A549 (cell line): ENCODE results near the gene MYLK. TPM values are rescaled to one million over a fixed set of nuclear protein-coding genes. Genes with fewer than 3 reads are reported as not detected.
A peak's percentile ranks its signal among the peaks of the same experiment; 100 is the strongest.

Experiments
- ATAC-seq, 2 experiments: fragments of 200-7000 bp in 1 of 2; fragments of >200 bp in 1 of 2; cut with Nextera tagmentation in 1 of 2; cut with Tn5 transposase in 1 of 2; 3 replicates each; pipeline versions ENCODE4 v1.8.0 to v1.9.1; 2018 to 2020; ENCODE audit warnings: mild to moderate bottlenecking in 1 of 2, moderate library complexity in 1 of 2
- CTCF ChIA-PET: fragments of 300-600 bp; sonication (Branson Sonifier 250); formaldehyde crosslinking; extraction: SDS; loops from one replicate; lab custom pipeline; 2021; ENCODE audit warnings: antibody characterized with exemption, inconsistent platforms; lab: Yijun Ruan, JAX
- POLR2A ChIA-PET: fragments of 350-600 bp; formaldehyde crosslinking; extraction: SDS; loops from one replicate; lab custom pipeline; 2021; ENCODE audit warnings: antibody characterized with exemption, inconsistent platforms; lab: Yijun Ruan, JAX
- DNase-seq, 2 experiments: peaks; one replicate each; pipeline versions ENCODE4 v3.0.0 to v3.0.0-alpha.2; 2011 to 2016; ENCODE audit warnings: low read depth in 1 of 2, low spot score in 1 of 2
- FAIRE-seq: peaks from 2 replicates; lab custom pipeline; 2011; peaks lifted over from hg19 to GRCh38; lab: Jason Lieb, UNC
- H3K27ac ChIP-seq, 2 experiments: fragments of >200 bp; sonication (Bioruptor Twin); formaldehyde crosslinking; 3 replicates each; pipeline ENCODE4 v1.5.1; 2016 to 2017
- H3K4me1 ChIP-seq: fragments of >200 bp; sonication (Bioruptor Twin); formaldehyde crosslinking; 3 replicates; pipeline ENCODE4 v1.6.1; 2016
- H3K4me2 ChIP-seq: fragments of >200 bp; sonication (Bioruptor Twin); formaldehyde crosslinking; 3 replicates; pipeline ENCODE4 v1.6.1; 2016
- H3K4me3 ChIP-seq: fragments of >200 bp; sonication (Bioruptor Twin); formaldehyde crosslinking; 3 replicates; pipeline ENCODE4 v1.5.1; 2016
- H3K9me3 ChIP-seq: fragments of >200 bp; sonication (Bioruptor Twin); formaldehyde crosslinking; 3 replicates; pipeline ENCODE4 v1.6.1; 2016
- CBX8 ChIP-seq: fragments of 200-600 bp; sonication (generic); IDR thresholded peaks from 2 replicates; pipeline ENCODE4 v1.6.1; 2016
- CHD2 ChIP-seq: fragments of 150-350 bp; IDR thresholded peaks from 2 replicates; pipeline ENCODE4 v1.6.1; 2014; ENCODE audit warnings: low read length; ENCODE audit not compliant: partially characterized antibody
- EHF ChIP-seq: fragments of 250-450 bp; sonication (Bioruptor Pico); IDR thresholded peaks from 2 replicates; pipeline ENCODE4 v1.5.0; 2020; ENCODE audit warnings: mild to moderate bottlenecking
- EHMT2 ChIP-seq: fragments of 200-600 bp; sonication (generic); IDR thresholded peaks from 2 replicates; pipeline ENCODE4 v1.6.1; 2016; ENCODE audit warnings: antibody characterized with exemption, low read depth, mild to moderate bottlenecking, moderate library complexity
- ESRRA ChIP-seq: fragments of 150-350 bp; IDR thresholded peaks from 2 replicates; pipeline ENCODE4 v1.6.1; 2014; ENCODE audit warnings: mild to moderate bottlenecking, low read length, borderline replicate concordance
- FOSB ChIP-seq: fragments of 250-450 bp; sonication (Bioruptor Pico); IDR thresholded peaks from 2 replicates; pipeline ENCODE4 v1.5.0; 2020; ENCODE audit warnings: mild to moderate bottlenecking, moderate library complexity
- FOXS1 ChIP-seq: fragments of 250-450 bp; sonication (Bioruptor Pico); IDR thresholded peaks from 2 replicates; pipeline ENCODE4 v1.5.0; 2020; ENCODE audit warnings: mild to moderate bottlenecking, moderate library complexity
- GATA3 ChIP-seq: IDR thresholded peaks from 2 replicates; pipeline ENCODE4 v1.6.1; 2012; ENCODE audit warnings: borderline replicate concordance
- HDAC2 ChIP-seq: fragments of 200-600 bp; sonication (generic); IDR thresholded peaks from 2 replicates; pipeline ENCODE4 v1.6.1; 2016
- HEYL ChIP-seq: fragments of 250-450 bp; sonication (Bioruptor Pico); IDR thresholded peaks from 2 replicates; pipeline ENCODE4 v1.8.0; 2021; ENCODE audit warnings: mild to moderate bottlenecking, moderate library complexity
- HOXB13 ChIP-seq: fragments of 250-450 bp; sonication (Bioruptor Pico); IDR thresholded peaks from 2 replicates; pipeline ENCODE4 v1.5.0; 2020; ENCODE audit warnings: low read depth, mild to moderate bottlenecking, moderate library complexity
- KDM1A ChIP-seq: fragments of 200-600 bp; sonication (generic); IDR thresholded peaks from 2 replicates; pipeline ENCODE4 v1.6.1; 2016; ENCODE audit warnings: low read depth, mild to moderate bottlenecking
- MYC ChIP-seq: IDR thresholded peaks from 2 replicates; pipeline ENCODE4 v1.6.1; 2012; ENCODE audit warnings: mild to moderate bottlenecking, inconsistent platforms, low read length, improper control_type of control experiment, borderline replicate concordance
- NR3C1 ChIP-seq: fragments of >200 bp; sonication (Bioruptor Twin); formaldehyde crosslinking; IDR thresholded peaks from 3 replicates; pipeline ENCODE4 v1.6.1; 2017
- POLR2A ChIP-seq: IDR thresholded peaks from 2 replicates; pipeline ENCODE4 v1.6.1; 2012; ENCODE audit warnings: mild to moderate bottlenecking, low read length
- RAD21 ChIP-seq, 2 experiments: fragments of >200 bp in 1 of 2; sonication (Bioruptor Twin) in 1 of 2; formaldehyde crosslinking in 1 of 2; IDR thresholded peaks in 1 of 2; conservative IDR thresholded peaks in 1 of 2; 2 replicates in 1 of 2; 3 replicates in 1 of 2; pipeline ENCODE4 v1.6.1; 2012 to 2018; ENCODE audit warnings: inconsistent platforms in 1 of 2
- RCOR1 ChIP-seq: fragments of 150-350 bp; IDR thresholded peaks from 2 replicates; pipeline ENCODE4 v1.6.1; 2014; ENCODE audit warnings: antibody characterized with exemption, low read length, low read depth
- RFX5 ChIP-seq: fragments of 450-650 bp; IDR thresholded peaks from 2 replicates; pipeline ENCODE4 v1.7.1; 2014; ENCODE audit warnings: antibody characterized with exemption, mild to moderate bottlenecking, moderate library complexity
- RNF2 ChIP-seq: fragments of 200-600 bp; sonication (generic); IDR thresholded peaks from 2 replicates; pipeline ENCODE4 v1.6.1; 2016; ENCODE audit warnings: low read depth, mild to moderate bottlenecking, antibody characterized with exemption, moderate library complexity, borderline replicate concordance
- SMC3 ChIP-seq: fragments of >200 bp; sonication (Bioruptor Twin); formaldehyde crosslinking; IDR thresholded peaks from 3 replicates; pipeline ENCODE4 v1.6.1; 2018; ENCODE audit warnings: inconsistent platforms
- SREBF2 ChIP-seq: fragments of 450-650 bp; IDR thresholded peaks from 2 replicates; pipeline ENCODE4 v1.6.1; 2014; ENCODE audit warnings: mild to moderate bottlenecking, moderate library complexity
- TFCP2L1 ChIP-seq: fragments of 250-450 bp; sonication (Bioruptor Pico); IDR thresholded peaks from 2 replicates; pipeline ENCODE4 v1.5.0; 2021; ENCODE audit warnings: mild to moderate bottlenecking
- ZNF302 ChIP-seq: fragments of 250-450 bp; sonication (Bioruptor Pico); IDR thresholded peaks from 2 replicates; pipeline ENCODE4 v1.9.0; 2021; ENCODE audit warnings: inconsistent platforms, mild to moderate bottlenecking, moderate library complexity
- ZSCAN20 ChIP-seq: fragments of 250-450 bp; sonication (Bioruptor Pico); IDR thresholded peaks from 2 replicates; pipeline ENCODE4 v1.8.0; 2022; ENCODE audit warnings: mild to moderate bottlenecking, moderate library complexity
- WGBS: methylation state at CpG from one replicate; pipeline ENCODE4 v1.1.6; 2017; ENCODE audit errors: missing lambda C conversion rate; 5-methylcytosine and 5-hydroxymethylcytosine counted together
- polyA plus RNA-seq, 4 experiments: library from polyadenylated mRNA; depleted of rRNA in 3 of 4; stranded (reverse); fragments of >200 nt; fragmentation: RNase III in 1 of 4; extraction: RNeasy Plus Mini Kit Qiagen cat#74134 plus additional on column Dnase treatment in 1 of 4; gene quantifications; 2 replicates in 3 of 4; 3 replicates in 1 of 4; pipeline ENCODE4 v1.2.3, GENCODE V29; 2011 to 2017
- TF ChIP-seq, protein P1 (sequence below): fragments of >200 bp; sonication (Bioruptor Twin); formaldehyde crosslinking; IDR thresholded peaks from 3 replicates; pipeline ENCODE4 v1.5.1; 2016
- TF ChIP-seq, protein P2 (sequence below): IDR thresholded peaks from 2 replicates; pipeline ENCODE4 v1.6.1; 2012
- TF ChIP-seq, protein P3 (sequence below): IDR thresholded peaks from 2 replicates; pipeline ENCODE4 v1.6.1; 2012; ENCODE audit warnings: low read depth, borderline replicate concordance
- TF ChIP-seq, protein P4 (sequence below): fragments of 250-450 bp; sonication (Bioruptor Pico); IDR thresholded peaks from 2 replicates; pipeline ENCODE4 v1.5.0; 2021; ENCODE audit warnings: mild to moderate bottlenecking, moderate library complexity, borderline replicate concordance
- TF ChIP-seq, protein P5 (sequence below): fragments of >200 bp; sonication (Bioruptor Twin); formaldehyde crosslinking; IDR thresholded peaks from 3 replicates; pipeline ENCODE4 v1.6.1; 2016

MYLK gene
- polyA plus RNA-seq, 2 of the 4 experiments (the other 2 are of a cell fraction), result 16.9 to 17.4 TPM

DNA sequence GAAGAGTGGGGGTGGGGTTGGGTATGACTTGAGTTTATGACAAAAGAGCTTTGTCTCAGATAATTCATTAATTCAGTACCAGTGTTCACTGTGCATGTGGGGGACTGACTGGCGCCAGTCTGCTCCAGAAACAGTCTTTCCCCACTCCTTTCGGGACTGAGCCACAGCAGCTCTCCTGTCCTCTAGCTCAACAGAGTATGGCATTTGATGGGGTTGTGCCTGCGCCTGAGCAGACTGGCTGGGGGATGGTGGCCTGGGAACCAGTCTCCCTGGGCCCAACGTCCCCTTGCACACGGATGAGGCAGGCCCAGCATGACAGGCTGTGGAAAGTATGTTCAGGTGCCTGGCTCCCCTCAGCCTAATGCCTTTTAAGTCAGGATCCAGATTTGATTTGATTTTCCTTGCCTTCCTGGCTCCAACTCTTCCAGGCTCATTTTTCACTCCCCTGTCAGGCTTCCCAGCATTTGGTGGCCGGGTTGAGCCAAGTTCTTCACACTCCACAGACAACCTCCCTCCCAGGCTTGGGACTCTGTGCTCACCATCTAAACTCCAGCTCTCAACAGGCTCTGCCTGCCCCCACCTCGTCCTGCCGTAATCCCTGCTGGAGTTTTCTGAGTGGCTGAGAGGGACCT, 105.0 kb downstream of the MYLK start:
- no peak for ATAC-seq
- DNase-seq, result no peak
- TF ChIP-seq FOXS1 (no peak), ZSCAN20 (no peak), KDM1A (no peak), HOXB13 (CRISPR knock-in tag) (no peak), RAD21 (conservative IDR thresholded peaks at IDR 0.05 in 1 of 2, IDR thresholded peaks at IDR 0.05 in 1 of 2) (no peak), RCOR1 (no peak), NR3C1 (no peak), HDAC2 (no peak), SREBF2 (no peak), EHMT2 (no peak), EHF (CRISPR knock-in tag) (no peak), SMC3 (no peak), MYC (no peak), FOSB (CRISPR knock-in tag) (no peak), RFX5 (no peak), HEYL (CRISPR knock-in tag) (no peak), CHD2 (no peak)
- TF ChIP-seq, protein P1, sequence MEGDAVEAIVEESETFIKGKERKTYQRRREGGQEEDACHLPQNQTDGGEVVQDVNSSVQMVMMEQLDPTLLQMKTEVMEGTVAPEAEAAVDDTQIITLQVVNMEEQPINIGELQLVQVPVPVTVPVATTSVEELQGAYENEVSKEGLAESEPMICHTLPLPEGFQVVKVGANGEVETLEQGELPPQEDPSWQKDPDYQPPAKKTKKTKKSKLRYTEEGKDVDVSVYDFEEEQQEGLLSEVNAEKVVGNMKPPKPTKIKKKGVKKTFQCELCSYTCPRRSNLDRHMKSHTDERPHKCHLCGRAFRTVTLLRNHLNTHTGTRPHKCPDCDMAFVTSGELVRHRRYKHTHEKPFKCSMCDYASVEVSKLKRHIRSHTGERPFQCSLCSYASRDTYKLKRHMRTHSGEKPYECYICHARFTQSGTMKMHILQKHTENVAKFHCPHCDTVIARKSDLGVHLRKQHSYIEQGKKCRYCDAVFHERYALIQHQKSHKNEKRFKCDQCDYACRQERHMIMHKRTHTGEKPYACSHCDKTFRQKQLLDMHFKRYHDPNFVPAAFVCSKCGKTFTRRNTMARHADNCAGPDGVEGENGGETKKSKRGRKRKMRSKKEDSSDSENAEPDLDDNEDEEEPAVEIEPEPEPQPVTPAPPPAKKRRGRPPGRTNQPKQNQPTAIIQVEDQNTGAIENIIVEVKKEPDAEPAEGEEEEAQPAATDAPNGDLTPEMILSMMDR, result no peak
- TF ChIP-seq, protein P2, sequence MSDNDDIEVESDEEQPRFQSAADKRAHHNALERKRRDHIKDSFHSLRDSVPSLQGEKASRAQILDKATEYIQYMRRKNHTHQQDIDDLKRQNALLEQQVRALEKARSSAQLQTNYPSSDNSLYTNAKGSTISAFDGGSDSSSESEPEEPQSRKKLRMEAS, result no peak
- ChIA-PET CTCF (no interaction called here), POLR2A (no interaction called here)
- FAIRE-seq, result no peak
- H3K4me2 ChIP-seq, result no peak overlapping the region
- H3K9me3 ChIP-seq, result no peaks in the 10 kb centered on the region
- H3K4me3 ChIP-seq, result no peak overlapping the region
- H3K27ac ChIP-seq, result peak overlapping the region in 1 of 2 experiments; percentile 23; a peak in 1 of 6 replicates
- peaks cover 27% of the 10 kb centered on the region for H3K4me1 ChIP-seq
- 88% methylated on average over 8 of the region's 8 CpGs for WGBS

DNA sequence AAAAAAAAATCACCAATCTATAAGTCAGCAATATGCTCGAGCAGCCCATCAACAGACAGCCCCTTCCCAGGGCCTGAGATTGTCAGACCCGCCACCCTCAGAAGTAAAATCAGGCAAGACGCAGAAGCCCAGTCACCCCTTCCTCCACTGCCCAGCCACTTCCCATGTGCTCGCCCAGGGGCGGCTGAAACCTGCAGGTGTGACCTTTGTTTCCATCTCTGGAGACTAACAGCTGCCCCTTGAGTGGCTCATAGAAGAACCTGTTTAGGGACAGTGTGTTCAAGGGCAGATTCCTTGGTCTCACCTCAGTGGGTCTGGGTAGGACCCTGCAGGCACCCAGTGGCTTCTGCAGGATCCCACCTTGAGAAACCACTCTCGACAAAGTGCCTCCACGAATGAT, 105.6 kb downstream of the MYLK start:
- DNase-seq (no peak), FAIRE-seq (no peak), ATAC-seq (no peak)
- ChIA-PET POLR2A (no interaction called here), CTCF (interaction anchor here (0.6 to 1.8 kb wide), 2 partner anchors 12 to 45 kb away, joined by 3 to 4 read pairs; no protein-coding TSS in a partner anchor)
- peak overlapping the region in 1 of 2 experiments; percentile 6; a peak in 1 of 6 replicates for H3K27ac ChIP-seq
- no peaks in the 10 kb centered on the region for H3K9me3 ChIP-seq
- TF ChIP-seq POLR2A, result no peak
- TF ChIP-seq ZNF302 (CRISPR knock-in tag), result no peak
- no peak for TF ChIP-seq TFCP2L1 (CRISPR knock-in tag)
- TF ChIP-seq SMC3, result no peak
- no peak for TF ChIP-seq CBX8
- TF ChIP-seq KDM1A, result no peak
- TF ChIP-seq, protein P1, result no peak
- no peak for TF ChIP-seq RCOR1
- TF ChIP-seq ESRRA, result no peak
- TF ChIP-seq, protein P3, sequence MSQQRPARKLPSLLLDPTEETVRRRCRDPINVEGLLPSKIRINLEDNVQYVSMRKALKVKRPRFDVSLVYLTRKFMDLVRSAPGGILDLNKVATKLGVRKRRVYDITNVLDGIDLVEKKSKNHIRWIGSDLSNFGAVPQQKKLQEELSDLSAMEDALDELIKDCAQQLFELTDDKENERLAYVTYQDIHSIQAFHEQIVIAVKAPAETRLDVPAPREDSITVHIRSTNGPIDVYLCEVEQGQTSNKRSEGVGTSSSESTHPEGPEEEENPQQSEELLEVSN, result no peak
- TF ChIP-seq ZSCAN20, result no peak
- TF ChIP-seq RFX5, result no peak
- no peak for TF ChIP-seq GATA3
- TF ChIP-seq RNF2, result no peak
- TF ChIP-seq, protein P4, sequence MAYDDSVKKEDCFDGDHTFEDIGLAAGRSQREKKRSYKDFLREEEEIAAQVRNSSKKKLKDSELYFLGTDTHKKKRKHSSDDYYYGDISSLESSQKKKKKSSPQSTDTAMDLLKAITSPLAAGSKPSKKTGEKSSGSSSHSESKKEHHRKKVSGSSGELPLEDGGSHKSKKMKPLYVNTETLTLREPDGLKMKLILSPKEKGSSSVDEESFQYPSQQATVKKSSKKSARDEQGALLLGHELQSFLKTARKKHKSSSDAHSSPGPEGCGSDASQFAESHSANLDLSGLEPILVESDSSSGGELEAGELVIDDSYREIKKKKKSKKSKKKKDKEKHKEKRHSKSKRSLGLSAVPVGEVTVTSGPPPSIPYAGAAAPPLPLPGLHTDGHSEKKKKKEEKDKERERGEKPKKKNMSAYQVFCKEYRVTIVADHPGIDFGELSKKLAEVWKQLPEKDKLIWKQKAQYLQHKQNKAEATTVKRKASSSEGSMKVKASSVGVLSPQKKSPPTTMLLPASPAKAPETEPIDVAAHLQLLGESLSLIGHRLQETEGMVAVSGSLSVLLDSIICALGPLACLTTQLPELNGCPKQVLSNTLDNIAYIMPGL (CRISPR knock-in tag), result no peak
- TF ChIP-seq, protein P5, sequence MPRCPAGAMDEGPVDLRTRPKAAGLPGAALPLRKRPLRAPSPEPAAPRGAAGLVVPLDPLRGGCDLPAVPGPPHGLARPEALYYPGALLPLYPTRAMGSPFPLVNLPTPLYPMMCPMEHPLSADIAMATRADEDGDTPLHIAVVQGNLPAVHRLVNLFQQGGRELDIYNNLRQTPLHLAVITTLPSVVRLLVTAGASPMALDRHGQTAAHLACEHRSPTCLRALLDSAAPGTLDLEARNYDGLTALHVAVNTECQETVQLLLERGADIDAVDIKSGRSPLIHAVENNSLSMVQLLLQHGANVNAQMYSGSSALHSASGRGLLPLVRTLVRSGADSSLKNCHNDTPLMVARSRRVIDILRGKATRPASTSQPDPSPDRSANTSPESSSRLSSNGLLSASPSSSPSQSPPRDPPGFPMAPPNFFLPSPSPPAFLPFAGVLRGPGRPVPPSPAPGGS, result no peak
- TF ChIP-seq HEYL (CRISPR knock-in tag), result no peak
- TF ChIP-seq CHD2, result no peak
- no peak overlapping the region for H3K4me2 ChIP-seq
- WGBS, result 93% methylated on average over 7 of the region's 7 CpGs
- H3K4me3 ChIP-seq, result no peak overlapping the region
- H3K4me1 ChIP-seq, result peaks cover 28% of the 10 kb centered on the region
